H1 (cell line): Measurements from ENCODE around the gene PLB1. TPM values are rescaled to one million over a fixed set of nuclear protein-coding genes. Genes with fewer than 3 reads are reported as not detected.

ENCODE experiments used
- CTCF ChIA-PET: fragments of 300-600 bp; sonication (Branson Sonifier 250); formaldehyde crosslinking; loops from one replicate; lab custom pipeline; 2021; ENCODE audit not compliant: partially characterized antibody; lab: Charles Lee
- POLR2A ChIA-PET: fragments of 300-600 bp; sonication (Branson Sonifier 250); formaldehyde crosslinking; loops from one replicate; lab custom pipeline; 2021; ENCODE audit warnings: inconsistent platforms; ENCODE audit not compliant: partially characterized antibody; lab: Charles Lee
- DNase-seq, 2 experiments: peaks; one replicate each; pipeline versions ENCODE4 v3.0.0 to v3.0.0-alpha.2; 2010 to 2022; ENCODE audit warnings: low spot score in 2 of 2, low read depth in 1 of 2, mixed read lengths in 1 of 2
- FAIRE-seq: peaks from 2 replicates; lab custom pipeline; 2011; peaks lifted over from hg19 to GRCh38; lab: Jason Lieb, UNC
- H2AFZ ChIP-seq: 2 replicates; pipeline ENCODE4 v1.8.1; 2012; ENCODE audit warnings: low read length, inconsistent platforms
- H2AK5ac ChIP-seq: 2 replicates; pipeline ENCODE4 v1.6.1; 2013; ENCODE audit warnings: low read depth, low read length
- H2BK120ac ChIP-seq: replicated peaks from 2 replicates; pipeline ENCODE3; 2013; ENCODE audit warnings: low read depth, low read length, inconsistent platforms
- H2BK12ac ChIP-seq: 2 replicates; pipeline ENCODE4 v1.6.1; 2013; ENCODE audit warnings: low read depth, low read length
- H2BK15ac ChIP-seq: 2 replicates; pipeline ENCODE4 v1.6.1; 2013; ENCODE audit warnings: low read length
- H2BK20ac ChIP-seq: 2 replicates; pipeline ENCODE4 v1.6.1; 2013; ENCODE audit warnings: low read length
- H2BK5ac ChIP-seq: 2 replicates; pipeline ENCODE4 v1.6.1; 2013; ENCODE audit warnings: low read depth, low read length
- H3K14ac ChIP-seq: 2 replicates; pipeline ENCODE4 v1.6.1; 2013; ENCODE audit warnings: inconsistent platforms; ENCODE audit not compliant: insufficient read length
- H3K18ac ChIP-seq: 2 replicates; pipeline ENCODE4 v1.6.1; 2013; ENCODE audit warnings: low read length; ENCODE audit errors: extremely low read depth
- H3K23ac ChIP-seq: 2 replicates; pipeline ENCODE4 v1.6.1; 2013; ENCODE audit warnings: inconsistent platforms; ENCODE audit not compliant: insufficient read length
- H3K23me2 ChIP-seq: 2 replicates; pipeline ENCODE4 v1.6.1; 2013; ENCODE audit warnings: low read depth, low read length
- H3K27ac ChIP-seq: 2 replicates; pipeline ENCODE4 v1.6.1; 2011; ENCODE audit warnings: low read depth, low read length, inconsistent platforms
- H3K27me3 ChIP-seq, 4 experiments: replicated peaks in 1 of 4; 1 replicate in 1 of 4; 2 replicates in 3 of 4; pipeline versions ENCODE4 v1.6.1 to v1.8.1; 2011 to 2013; ENCODE audit warnings: low read length in 3 of 4, mild to moderate bottlenecking in 3 of 4, inconsistent platforms in 2 of 4, mixed read lengths in 2 of 4, moderate library complexity in 1 of 4; ENCODE audit not compliant: control insufficient read depth in 3 of 4, insufficient read depth in 3 of 4; ENCODE audit errors: extremely low read depth in 1 of 4
- H3K36me3 ChIP-seq, 4 experiments: 2 replicates each; pipeline versions ENCODE4 v1.6.1 to v1.8.1; 2011 to 2013; ENCODE audit warnings: mild to moderate bottlenecking in 4 of 4, low read length in 3 of 4, moderate library complexity in 2 of 4, control low read depth in 1 of 4, inconsistent platforms in 1 of 4; ENCODE audit not compliant: insufficient read depth in 4 of 4, control insufficient read depth in 2 of 4
- H3K4ac ChIP-seq: replicated peaks from 2 replicates; pipeline ENCODE3; 2013; ENCODE audit warnings: low read length, low read depth, mixed read lengths, inconsistent platforms; ENCODE audit not compliant: insufficient read length
- H3K4me1 ChIP-seq, 4 experiments: replicated peaks in 1 of 4; 1 replicate in 1 of 4; 2 replicates in 3 of 4; pipeline versions ENCODE4 v1.6.1 to v1.8.1; 2011 to 2013; ENCODE audit warnings: low read length in 3 of 4, inconsistent platforms in 2 of 4, mixed read lengths in 1 of 4; ENCODE audit not compliant: insufficient read depth in 4 of 4, control insufficient read depth in 3 of 4
- H3K4me2 ChIP-seq, 2 experiments: 2 replicates each; pipeline versions ENCODE4 v1.6.1 to v1.8.1; 2011 to 2013; ENCODE audit warnings: low read depth in 2 of 2, low read length in 2 of 2, control low read depth in 1 of 2, inconsistent platforms in 1 of 2, mild to moderate bottlenecking in 1 of 2; ENCODE audit not compliant: insufficient read depth in 1 of 2
- H3K4me3 ChIP-seq, 4 experiments: fragments of 200-600, 300-600 bp in 1 of 4; sonication (generic), shearing (Covaris generic), sonication (Bioruptor Twin) in 1 of 4; 2 replicates each; pipeline versions ENCODE4 v1.5.1 to v1.8.1; 2011 to 2016; ENCODE audit warnings: low read length in 4 of 4, low read depth in 3 of 4, control low read depth in 2 of 4, inconsistent platforms in 2 of 4, mild to moderate bottlenecking in 2 of 4, mixed read lengths in 1 of 4, moderate library complexity in 1 of 4; ENCODE audit not compliant: insufficient read depth in 2 of 4; ENCODE audit errors: extremely low read depth in 1 of 4
- H3K56ac ChIP-seq: replicated peaks from 2 replicates; pipeline ENCODE3; 2013; ENCODE audit warnings: low read depth, mild to moderate bottlenecking, mixed read lengths, low read length, inconsistent platforms; ENCODE audit not compliant: insufficient read length
- H3K79me1 ChIP-seq: 2 replicates; pipeline ENCODE4 v1.6.1; 2013; ENCODE audit warnings: low read depth, low read length, control low read depth
- H3K79me2 ChIP-seq, 2 experiments: 2 replicates each; pipeline versions ENCODE4 v1.6.1 to v1.8.1; 2012 to 2013; ENCODE audit warnings: low read length in 2 of 2, mild to moderate bottlenecking in 2 of 2, inconsistent platforms in 1 of 2; ENCODE audit not compliant: insufficient read depth in 2 of 2, control insufficient read depth in 1 of 2
- H3K9ac ChIP-seq, 4 experiments: replicated peaks in 1 of 4; 1 replicate in 1 of 4; 2 replicates in 3 of 4; pipeline versions ENCODE4 v1.6.1 to v1.8.1; 2011 to 2013; ENCODE audit warnings: low read depth in 3 of 4, low read length in 3 of 4, control low read depth in 2 of 4, mild to moderate bottlenecking in 2 of 4, moderate library complexity in 2 of 4, inconsistent platforms in 1 of 4; ENCODE audit errors: extremely low read depth in 1 of 4
- H3K9me3 ChIP-seq, 2 experiments: 2 replicates each; pipeline versions ENCODE4 v1.6.1 to v1.8.1; 2012 to 2013; ENCODE audit warnings: mild to moderate bottlenecking in 2 of 2, moderate library complexity in 2 of 2, control low read depth in 1 of 2, inconsistent platforms in 1 of 2, low read depth in 1 of 2, low read length in 1 of 2, mixed read lengths in 1 of 2; ENCODE audit not compliant: insufficient read depth in 2 of 2
- H4K20me1 ChIP-seq, 2 experiments: replicated peaks in 1 of 2; 2 replicates each; pipeline versions ENCODE3 to v1.8.1; 2011 to 2013; ENCODE audit warnings: inconsistent platforms in 2 of 2, low read length in 2 of 2, mild to moderate bottlenecking in 1 of 2; ENCODE audit not compliant: insufficient read depth in 2 of 2, control insufficient read depth in 1 of 2
- H4K5ac ChIP-seq: 2 replicates; pipeline ENCODE4 v1.6.1; 2013; ENCODE audit warnings: low read length, low read depth, mixed read lengths, inconsistent platforms; ENCODE audit not compliant: insufficient read length
- H4K8ac ChIP-seq: 2 replicates; pipeline ENCODE4 v1.8.0; 2013; ENCODE audit warnings: mild to moderate bottlenecking, moderate library complexity, low read length, inconsistent platforms; ENCODE audit not compliant: insufficient read depth; ENCODE audit errors: extremely low read depth
- H4K91ac ChIP-seq: replicated peaks from 2 replicates; pipeline ENCODE3; 2013; ENCODE audit warnings: low read length, mixed read lengths, inconsistent platforms; ENCODE audit not compliant: insufficient read length
- BCL11A ChIP-seq, 2 experiments: IDR thresholded peaks; one replicate each; pipeline ENCODE4 v1.6.1; 2011; ENCODE audit warnings: low read depth in 2 of 2, low read length in 2 of 2, mild to moderate bottlenecking in 2 of 2
- CHD1 ChIP-seq: IDR thresholded peaks from 2 replicates; pipeline ENCODE4 v1.6.1; 2012; ENCODE audit warnings: low read depth, low read length, improper control_type of control experiment
- CHD2 ChIP-seq: IDR thresholded peaks from 2 replicates; pipeline ENCODE4 v1.6.1; 2012; ENCODE audit warnings: low read length, improper control_type of control experiment
- POLR2A ChIP-seq, 2 experiments: IDR thresholded peaks; 1 replicate in 1 of 2; 2 replicates in 1 of 2; pipeline ENCODE4 v1.6.1; 2011; ENCODE audit warnings: low read depth in 2 of 2, low read length in 2 of 2, mild to moderate bottlenecking in 2 of 2; ENCODE audit errors: control extremely low read depth in 1 of 2
- POLR2AphosphoS5 ChIP-seq: IDR thresholded peaks from 2 replicates; pipeline ENCODE4 v1.6.1; 2011; ENCODE audit warnings: low read depth, low read length
- RBBP5 ChIP-seq: IDR thresholded peaks from 2 replicates; pipeline ENCODE4 v1.7.1; 2012; ENCODE audit warnings: low read depth, mild to moderate bottlenecking, inconsistent platforms, low read length, moderate library complexity, borderline replicate concordance
- RFX5 ChIP-seq: IDR thresholded peaks from 2 replicates; pipeline ENCODE4 v1.6.1; 2011; ENCODE audit warnings: low read depth, low read length, improper control_type of control experiment, borderline replicate concordance
- SP4 ChIP-seq: IDR thresholded peaks from 2 replicates; pipeline ENCODE4 v1.6.1; 2012; ENCODE audit warnings: low read length, inconsistent platforms
- SRF ChIP-seq: IDR thresholded peaks from 2 replicates; pipeline ENCODE4 v1.6.1; 2011; ENCODE audit warnings: mild to moderate bottlenecking, low read depth, low read length, moderate library complexity
- TAF1 ChIP-seq: IDR thresholded peaks from 2 replicates; pipeline ENCODE4 v1.6.1; 2011; ENCODE audit warnings: mild to moderate bottlenecking, low read depth, low read length
- TAF7 ChIP-seq: optimal IDR thresholded peaks from 2 replicates; pipeline ENCODE3; 2011; ENCODE audit warnings: low read depth, mild to moderate bottlenecking, inconsistent platforms, low read length, moderate library complexity, borderline replicate concordance
- TBP ChIP-seq: IDR thresholded peaks from 2 replicates; pipeline ENCODE4 v1.6.1; 2011; ENCODE audit warnings: low read depth, low read length, improper control_type of control experiment
- WGBS, 2 experiments: shearing (Covaris generic) in 1 of 2; methylation state at CpG; one replicate each; pipeline versions ENCODE4 v1.1.6 to v1.1.7; 2013 to 2015; ENCODE audit warnings: low lambda C conversion rate in 2 of 2, mixed read lengths in 2 of 2, inconsistent platforms in 1 of 2, low coverage in 1 of 2, missing lambda C conversion rate in 1 of 2; ENCODE audit not compliant: insufficient replicate concordance in 2 of 2, insufficient coverage in 1 of 2, insufficient read length in 1 of 2; ENCODE audit errors: extremely low coverage in 1 of 2, missing lambda C conversion rate in 1 of 2; 5-methylcytosine and 5-hydroxymethylcytosine counted together
- polyA plus RNA-seq, 7 experiments: library from polyadenylated mRNA; depleted of rRNA in 3 of 7; stranded (reverse) in 5 of 7; unstranded in 2 of 7; fragments of >200 nt in 5 of 7; fragments of 200-250 nt in 2 of 7; gene quantifications; 1 replicate in 5 of 7; 2 replicates in 1 of 7; 4 replicates in 1 of 7; pipeline versions ENCODE4 v1.2.1 to v1.2.3, GENCODE V29; 2011 to 2013; ENCODE audit warnings: missing spikeins in 2 of 7, mixed read lengths in 2 of 7
- total RNA-seq: library from RNA; stranded (reverse); fragmentation: NEBNext Ultra II Directional; extraction: Animal tissue kit (Norgen Biotek cat#: 25700); gene quantifications from 2 replicates; pipeline ENCODE4 v1.2.1, GENCODE V29; 2021
- TF ChIP-seq, protein P1 (sequence below): IDR thresholded peaks from 2 replicates; pipeline ENCODE4 v1.6.1; 2012; ENCODE audit warnings: inconsistent platforms

Gene PLB1
- total and polyA plus RNA-seq, 2 of the 8 experiments (the other 6 are each of a cell fraction or from before 2014, with no cell fraction given), result 0.20 to 0.36 TPM

DNA sequence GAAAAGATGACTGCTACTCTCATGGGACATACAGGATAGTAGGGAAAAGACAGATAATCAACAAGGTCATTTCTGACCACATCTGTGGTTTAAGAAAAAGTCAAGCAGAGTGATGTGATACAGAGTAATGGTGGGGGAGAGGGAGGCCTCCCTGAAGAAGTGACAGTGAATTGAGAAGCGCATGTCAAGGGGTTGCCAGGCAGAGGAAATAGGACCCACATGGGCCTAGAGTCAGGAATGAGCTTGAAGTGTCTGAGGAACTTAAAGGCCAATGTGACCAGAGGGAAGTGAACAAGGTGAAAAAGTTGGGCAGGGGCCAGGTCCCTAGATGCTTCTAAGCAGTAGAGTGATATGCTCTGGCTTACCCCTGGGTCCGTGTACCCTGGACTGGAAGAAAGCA, 142.2 kb downstream of the PLB1 start:
- Histone ChIP-seq H3K9me3 (no peaks in the 10 kb centered on the region), H3K23me2 (no peaks in the 10 kb centered on the region), H2BK15ac (no peak overlapping the region), H3K27ac (no peak overlapping the region), H2BK5ac (no peak overlapping the region), H3K79me1 (no peaks in the 10 kb centered on the region), H4K8ac (no peak overlapping the region), H3K27me3 (no peaks in the 10 kb centered on the region), H3K4me1 (no peaks in the 10 kb centered on the region), H3K23ac (no peak overlapping the region), H3K14ac (no peak overlapping the region), H3K9ac (no peak overlapping the region), H3K56ac (no peak overlapping the region), H3K4me2 (no peak overlapping the region), H2AFZ (no peak overlapping the region), H3K79me2 (no peaks in the 10 kb centered on the region), H4K20me1 (no peaks in the 10 kb centered on the region), H3K18ac (no peak overlapping the region), H2BK120ac (no peak overlapping the region), H4K5ac (no peak overlapping the region), H2BK20ac (no peak overlapping the region), H3K4ac (no peak overlapping the region), H3K36me3 (no peaks in the 10 kb centered on the region), H2BK12ac (no peak overlapping the region), H3K4me3 (no peak overlapping the region), H4K91ac (no peak overlapping the region), H2AK5ac (no peak overlapping the region)
- WGBS, 2 experiments, result 91% methylated on average over 2 of the region's 2 CpGs; no CpG with 5 or more reads in 1 of the 2 experiments
- FAIRE-seq (no peak), DNase-seq (no peak)
- POLR2A ChIA-PET, result no interaction called here
- CTCF ChIA-PET, result interaction anchor here (1.0 to 3.6 kb wide), 4 partner anchors 15 to 58 kb away, joined by 3 to 13 read pairs (median 3); no protein-coding TSS in a partner anchor
- no peak for TF ChIP-seq RFX5
- no peak for TF ChIP-seq POLR2AphosphoS5
- TF ChIP-seq SRF, result no peak
- TF ChIP-seq, protein P1, sequence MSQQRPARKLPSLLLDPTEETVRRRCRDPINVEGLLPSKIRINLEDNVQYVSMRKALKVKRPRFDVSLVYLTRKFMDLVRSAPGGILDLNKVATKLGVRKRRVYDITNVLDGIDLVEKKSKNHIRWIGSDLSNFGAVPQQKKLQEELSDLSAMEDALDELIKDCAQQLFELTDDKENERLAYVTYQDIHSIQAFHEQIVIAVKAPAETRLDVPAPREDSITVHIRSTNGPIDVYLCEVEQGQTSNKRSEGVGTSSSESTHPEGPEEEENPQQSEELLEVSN, result no peak
- no peak for TF ChIP-seq SP4
- no peak for TF ChIP-seq TAF7
- no peak for TF ChIP-seq TBP
- no peak for TF ChIP-seq TAF1
- TF ChIP-seq POLR2A (IDR thresholded peaks at IDR 0.05; ENCODE audit: control extremely low read depth in 1 of 2, low read depth in 2 of 2, low read length in 2 of 2), result no peak
- TF ChIP-seq CHD1, result no peak
- no peak for TF ChIP-seq RBBP5
- no peak for TF ChIP-seq BCL11A (IDR thresholded peaks at IDR 0.05; ENCODE audit: low read depth in 2 of 2, low read length in 2 of 2)
- TF ChIP-seq CHD2, result no peak
